Measurements from ENCODE around the gene CDK9.
A peak's percentile ranks its signal among the peaks of the same experiment; 100 is the strongest.
"Not testable (repeated sequence)": the region's sequence is repeated elsewhere in the genome, so short reads cannot be mapped to it uniquely, and the experiment has no call there.

The CDK9 gene

GRCh38 chr9:127753622-127754021, 32.2 kb upstream of the CDK9 start:
- no peaks in the 10 kb centered on the region for H3K36me3 ChIP-seq (ENCODE audit: insufficient read depth, low read length)

GRCh38 chr9:127754099-127755060, 31.5 kb upstream of the CDK9 start:
- peaks cover 56% of the 10 kb centered on the region for H3K27me3 ChIP-seq (ENCODE audit: control insufficient read depth, insufficient read depth, low read length)
- H3K9ac ChIP-seq (ENCODE audit: low read depth, low read length), result no peak overlapping the region
- H3K4me3 ChIP-seq (ENCODE audit: low read length), result no peak overlapping the region
- H3K36me3 ChIP-seq (ENCODE audit: insufficient read depth, low read length), result no peaks in the 10 kb centered on the region
- H3K9me3 ChIP-seq (replicated peaks; ENCODE audit: low read length), result no peaks in the 10 kb centered on the region
- no peaks in the 10 kb centered on the region for H3K4me1 ChIP-seq (ENCODE audit: control insufficient read depth, insufficient read depth, low read length)
- peak overlapping the region; percentile 47 for H3K4me2 ChIP-seq (ENCODE audit: low read length)

More at GRCh38 chr9:127753622-127754021, 32.2 kb upstream of the CDK9 start:
- no peak overlapping the region for H3K4me2 ChIP-seq (ENCODE audit: low read length)
- H3K4me3 ChIP-seq (ENCODE audit: low read length), result no peak overlapping the region
- H3K9me3 ChIP-seq (replicated peaks; ENCODE audit: low read length), result no peaks in the 10 kb centered on the region
- no peaks in the 10 kb centered on the region for H3K4me1 ChIP-seq (ENCODE audit: control insufficient read depth, insufficient read depth, low read length)
- H3K27me3 ChIP-seq (ENCODE audit: control insufficient read depth, insufficient read depth, low read length), result peaks cover 54% of the 10 kb centered on the region
- no peak overlapping the region for H3K9ac ChIP-seq (ENCODE audit: low read depth, low read length)

GRCh38 chr9:127755061-127756060, 30.5 kb upstream of the CDK9 start:
- no peak overlapping the region for H3K4me2 ChIP-seq (ENCODE audit: low read length)
- H3K27me3 ChIP-seq (ENCODE audit: control insufficient read depth, insufficient read depth, low read length), result peaks cover 59% of the 10 kb centered on the region
- no peaks in the 10 kb centered on the region for H3K9me3 ChIP-seq (replicated peaks; ENCODE audit: low read length)
- no peak overlapping the region for H3K4me3 ChIP-seq (ENCODE audit: low read length)
- H3K9ac ChIP-seq (ENCODE audit: low read depth, low read length), result no peak overlapping the region
- no peaks in the 10 kb centered on the region for H3K4me1 ChIP-seq (ENCODE audit: control insufficient read depth, insufficient read depth, low read length)
- no peaks in the 10 kb centered on the region for H3K36me3 ChIP-seq (ENCODE audit: insufficient read depth, low read length)

GRCh38 chr9:127756233-127756632, 29.6 kb upstream of the CDK9 start:
- H3K27me3 ChIP-seq (ENCODE audit: control insufficient read depth, insufficient read depth, low read length), result peaks cover 60% of the 10 kb centered on the region
- H3K36me3 ChIP-seq (ENCODE audit: insufficient read depth, low read length), result no peaks in the 10 kb centered on the region

GRCh38 chr9:127756776-127757175, 29.1 kb upstream of the CDK9 start:
- H3K4me2 ChIP-seq (ENCODE audit: low read length); H3K9me3 ChIP-seq (replicated peaks; ENCODE audit: low read length); H3K4me1 ChIP-seq (ENCODE audit: control insufficient read depth, insufficient read depth, low read length); H3K36me3 ChIP-seq (ENCODE audit: insufficient read depth, low read length); H3K4me3 ChIP-seq (ENCODE audit: low read length); H3K9ac ChIP-seq (ENCODE audit: low read depth, low read length): not testable (repeated sequence)
- peaks cover 60% of the 10 kb centered on the region for H3K27me3 ChIP-seq (ENCODE audit: control insufficient read depth, insufficient read depth, low read length)

More at GRCh38 chr9:127756233-127756632, 29.6 kb upstream of the CDK9 start:
- H3K4me2 ChIP-seq (ENCODE audit: low read length), result no peak overlapping the region
- H3K4me1 ChIP-seq (ENCODE audit: control insufficient read depth, insufficient read depth, low read length), result no peaks in the 10 kb centered on the region
- no peaks in the 10 kb centered on the region for H3K9me3 ChIP-seq (replicated peaks; ENCODE audit: low read length)
- H3K9ac ChIP-seq (ENCODE audit: low read depth, low read length), result no peak overlapping the region
- no peak overlapping the region for H3K4me3 ChIP-seq (ENCODE audit: low read length)

GRCh38 chr9:127758843-127759242, 27.0 kb upstream of the CDK9 start:
- no peaks in the 10 kb centered on the region for H3K36me3 ChIP-seq (ENCODE audit: insufficient read depth, low read length)
- no peaks in the 10 kb centered on the region for H3K4me1 ChIP-seq (ENCODE audit: control insufficient read depth, insufficient read depth, low read length)
- no peak overlapping the region for H3K9ac ChIP-seq (ENCODE audit: low read depth, low read length)
- no peak overlapping the region for H3K4me3 ChIP-seq (ENCODE audit: low read length)
- peaks cover 55% of the 10 kb centered on the region for H3K27me3 ChIP-seq (ENCODE audit: control insufficient read depth, insufficient read depth, low read length)
- no peak overlapping the region for H3K4me2 ChIP-seq (ENCODE audit: low read length)
- no peaks in the 10 kb centered on the region for H3K9me3 ChIP-seq (replicated peaks; ENCODE audit: low read length)

- Histone ChIP-seq H3K27me3 (ENCODE audit: control insufficient read depth, insufficient read depth, low read length) (peaks cover 42% of the 10 kb centered on the region), H3K9ac (ENCODE audit: low read depth, low read length) (no peak overlapping the region), H3K9me3 (replicated peaks; ENCODE audit: low read length) (no peaks in the 10 kb centered on the region), H3K4me3 (ENCODE audit: low read length) (no peak overlapping the region), H3K4me1 (ENCODE audit: control insufficient read depth, insufficient read depth, low read length) (no peaks in the 10 kb centered on the region), H3K36me3 (ENCODE audit: insufficient read depth, low read length) (no peaks in the 10 kb centered on the region), H3K4me2 (ENCODE audit: low read length) (no peak overlapping the region)
Observed at GRCh38 chr9:127761061-127761460, 24.8 kb upstream of the CDK9 start.

- Histone ChIP-seq H3K4me3 (ENCODE audit: low read length) (no peak overlapping the region), H3K9me3 (replicated peaks; ENCODE audit: low read length) (no peaks in the 10 kb centered on the region), H3K27me3 (ENCODE audit: control insufficient read depth, insufficient read depth, low read length) (peaks cover 40% of the 10 kb centered on the region), H3K36me3 (ENCODE audit: insufficient read depth, low read length) (no peaks in the 10 kb centered on the region), H3K9ac (ENCODE audit: low read depth, low read length) (no peak overlapping the region), H3K4me2 (ENCODE audit: low read length) (no peak overlapping the region), H3K4me1 (ENCODE audit: control insufficient read depth, insufficient read depth, low read length) (no peaks in the 10 kb centered on the region)
Observed at GRCh38 chr9:127761491-127761956, 24.3 kb upstream of the CDK9 start.

- Histone ChIP-seq H3K4me3 (ENCODE audit: low read length) (no peak overlapping the region), H3K9ac (ENCODE audit: low read depth, low read length) (no peak overlapping the region), H3K36me3 (ENCODE audit: insufficient read depth, low read length) (no peaks in the 10 kb centered on the region), H3K4me2 (ENCODE audit: low read length) (no peak overlapping the region), H3K9me3 (replicated peaks; ENCODE audit: low read length) (no peaks in the 10 kb centered on the region), H3K27me3 (ENCODE audit: control insufficient read depth, insufficient read depth, low read length) (peaks cover 40% of the 10 kb centered on the region), H3K4me1 (ENCODE audit: control insufficient read depth, insufficient read depth, low read length) (no peaks in the 10 kb centered on the region)
Observed at GRCh38 chr9:127762111-127762676, 23.6 kb upstream of the CDK9 start.

GRCh38 chr9:127763918-127764384, 21.9 kb upstream of the CDK9 start:
- Histone ChIP-seq H3K9ac (ENCODE audit: low read depth, low read length) (no peak overlapping the region), H3K4me3 (ENCODE audit: low read length) (no peak overlapping the region), H3K27me3 (ENCODE audit: control insufficient read depth, insufficient read depth, low read length) (peaks cover 38% of the 10 kb centered on the region), H3K9me3 (replicated peaks; ENCODE audit: low read length) (no peaks in the 10 kb centered on the region), H3K4me2 (ENCODE audit: low read length) (no peak overlapping the region), H3K36me3 (ENCODE audit: insufficient read depth, low read length) (no peaks in the 10 kb centered on the region), H3K4me1 (ENCODE audit: control insufficient read depth, insufficient read depth, low read length) (no peaks in the 10 kb centered on the region)

- H3K27me3 ChIP-seq (ENCODE audit: control insufficient read depth, insufficient read depth, low read length), result peaks cover 39% of the 10 kb centered on the region
- no peaks in the 10 kb centered on the region for H3K9me3 ChIP-seq (replicated peaks; ENCODE audit: low read length)
- H3K4me1 ChIP-seq (ENCODE audit: control insufficient read depth, insufficient read depth, low read length), result no peaks in the 10 kb centered on the region
- no peak overlapping the region for H3K4me2 ChIP-seq (ENCODE audit: low read length)
- H3K36me3 ChIP-seq (ENCODE audit: insufficient read depth, low read length), result no peaks in the 10 kb centered on the region
- H3K9ac ChIP-seq (ENCODE audit: low read depth, low read length), result no peak overlapping the region
- H3K4me3 ChIP-seq (ENCODE audit: low read length), result no peak overlapping the region
Observed at GRCh38 chr9:127765418-127765817, 20.4 kb upstream of the CDK9 start.

Measured in skeletal muscle satellite cell (primary cell).